ENCODE measurements around the gene HEYL. TPM values are rescaled to one million over a fixed set of nuclear protein-coding genes. Genes with fewer than 3 reads are reported as not detected.
A peak's percentile ranks its signal among the peaks of the same experiment; 100 is the strongest.

The HEYL gene
- total and polyA plus RNA-seq, 9 of the 15 experiments (the other 6 are each of a cell fraction or from before 2014, with no cell fraction given) = 0.13 to 0.89 (median 0.25) TPM

GRCh38 chr1:39657923-39658485, 18.6 kb upstream of the HEYL start (continued):
- TF ChIP-seq, protein P1, sequence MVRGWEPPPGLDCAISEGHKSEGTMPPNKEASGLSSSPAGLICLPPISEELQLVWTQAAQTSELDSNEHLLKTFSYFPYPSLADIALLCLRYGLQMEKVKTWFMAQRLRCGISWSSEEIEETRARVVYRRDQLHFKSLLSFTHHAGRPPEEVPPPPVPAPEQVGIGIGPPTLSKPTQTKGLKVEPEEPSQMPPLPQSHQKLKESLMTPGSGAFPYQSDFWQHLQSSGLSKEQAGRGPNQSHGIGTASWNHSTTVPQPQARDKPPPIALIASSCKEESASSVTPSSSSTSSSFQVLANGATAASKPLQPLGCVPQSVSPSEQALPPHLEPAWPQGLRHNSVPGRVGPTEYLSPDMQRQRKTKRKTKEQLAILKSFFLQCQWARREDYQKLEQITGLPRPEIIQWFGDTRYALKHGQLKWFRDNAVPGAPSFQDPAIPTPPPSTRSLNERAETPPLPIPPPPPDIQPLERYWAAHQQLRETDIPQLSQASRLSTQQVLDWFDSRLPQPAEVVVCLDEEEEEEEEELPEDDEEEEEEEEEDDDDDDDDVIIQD (CRISPR knock-in tag; IDR thresholded peaks at IDR 0.05) = no peak
- TF ChIP-seq SMAD3 (CRISPR knock-in tag; conservative IDR thresholded peaks at IDR 0.05) (peak; percentile 57; the same call in 1 of the 2 replicates), ZFP36 (IDR thresholded peaks at IDR 0.05; ENCODE audit: low read depth, low read length, partially characterized antibody) (no peak), SP1 (CRISPR knock-in tag; IDR thresholded peaks at IDR 0.05) (peak; percentile 45; the same call in 1 of the 2 replicates), FOSL1 (tag; conservative IDR thresholded peaks at IDR 0.05) (0 out of 2 replicates have a peak, but pooled peaks have one; percentile 17), ZNF407 (IDR thresholded peaks at IDR 0.05; ENCODE audit: low read depth) (no peak), ZNF121 (CRISPR knock-in tag; conservative IDR thresholded peaks at IDR 0.05) (no peak), CTCF (IDR thresholded peaks at IDR 0.05 in 2 of 3, conservative IDR thresholded peaks at IDR 0.05 in 1 of 3; ENCODE audit: insufficient read depth in 2 of 3, low read depth in 1 of 3, low read length in 3 of 3) (peak; percentile 84 to 99 (median 97)), TARDBP (IDR thresholded peaks at IDR 0.05) (no peak), SETDB1 (IDR thresholded peaks at IDR 0.05; ENCODE audit: low read length) (no peak)
- TF ChIP-seq, protein P2, sequence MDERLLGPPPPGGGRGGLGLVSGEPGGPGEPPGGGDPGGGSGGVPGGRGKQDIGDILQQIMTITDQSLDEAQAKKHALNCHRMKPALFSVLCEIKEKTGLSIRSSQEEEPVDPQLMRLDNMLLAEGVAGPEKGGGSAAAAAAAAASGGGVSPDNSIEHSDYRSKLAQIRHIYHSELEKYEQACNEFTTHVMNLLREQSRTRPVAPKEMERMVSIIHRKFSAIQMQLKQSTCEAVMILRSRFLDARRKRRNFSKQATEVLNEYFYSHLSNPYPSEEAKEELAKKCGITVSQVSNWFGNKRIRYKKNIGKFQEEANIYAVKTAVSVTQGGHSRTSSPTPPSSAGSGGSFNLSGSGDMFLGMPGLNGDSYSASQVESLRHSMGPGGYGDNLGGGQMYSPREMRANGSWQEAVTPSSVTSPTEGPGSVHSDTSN (CRISPR knock-in tag; IDR thresholded peaks at IDR 0.05; ENCODE audit: low read depth) = no peak
- TF ChIP-seq, protein P2 (tag; conservative IDR thresholded peaks at IDR 0.05; ENCODE audit: low read depth) = no peak

All from K562 (cell line).